ENCODE data around the gene CNOT1.

Gene CNOT1

DNA sequence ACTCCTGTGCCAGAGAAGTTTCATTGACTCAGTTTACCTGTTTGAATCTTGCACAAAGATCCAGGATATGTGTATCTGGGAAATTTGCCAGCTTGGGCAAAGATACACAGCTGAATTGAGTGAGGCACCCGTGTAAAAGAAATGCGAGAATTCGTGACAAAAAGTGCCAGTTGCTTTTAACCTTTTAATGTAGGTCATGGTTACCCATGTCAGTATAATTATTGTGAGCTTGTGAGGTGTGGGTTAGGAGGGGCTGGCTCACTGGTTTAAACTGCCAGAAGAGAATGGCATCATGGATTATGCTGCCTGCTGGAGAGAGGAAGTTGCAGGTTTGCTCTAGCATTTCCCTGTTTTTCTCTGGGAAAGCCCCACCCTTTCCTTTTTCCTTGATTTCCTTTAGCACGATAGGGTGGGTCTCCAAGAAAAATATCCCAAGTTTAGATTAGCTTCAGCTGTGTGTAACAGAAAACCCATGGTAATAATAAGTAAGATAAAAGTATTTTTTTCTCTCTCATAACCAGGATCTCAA lies 154.5 kb downstream of the CNOT1 start:
- DNase-seq (ENCODE audit: low read depth): no peak
- H3K4me3 ChIP-seq (ENCODE audit: low read length): no peak overlapping the region
- TF ChIP-seq, protein P1, sequence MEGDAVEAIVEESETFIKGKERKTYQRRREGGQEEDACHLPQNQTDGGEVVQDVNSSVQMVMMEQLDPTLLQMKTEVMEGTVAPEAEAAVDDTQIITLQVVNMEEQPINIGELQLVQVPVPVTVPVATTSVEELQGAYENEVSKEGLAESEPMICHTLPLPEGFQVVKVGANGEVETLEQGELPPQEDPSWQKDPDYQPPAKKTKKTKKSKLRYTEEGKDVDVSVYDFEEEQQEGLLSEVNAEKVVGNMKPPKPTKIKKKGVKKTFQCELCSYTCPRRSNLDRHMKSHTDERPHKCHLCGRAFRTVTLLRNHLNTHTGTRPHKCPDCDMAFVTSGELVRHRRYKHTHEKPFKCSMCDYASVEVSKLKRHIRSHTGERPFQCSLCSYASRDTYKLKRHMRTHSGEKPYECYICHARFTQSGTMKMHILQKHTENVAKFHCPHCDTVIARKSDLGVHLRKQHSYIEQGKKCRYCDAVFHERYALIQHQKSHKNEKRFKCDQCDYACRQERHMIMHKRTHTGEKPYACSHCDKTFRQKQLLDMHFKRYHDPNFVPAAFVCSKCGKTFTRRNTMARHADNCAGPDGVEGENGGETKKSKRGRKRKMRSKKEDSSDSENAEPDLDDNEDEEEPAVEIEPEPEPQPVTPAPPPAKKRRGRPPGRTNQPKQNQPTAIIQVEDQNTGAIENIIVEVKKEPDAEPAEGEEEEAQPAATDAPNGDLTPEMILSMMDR (IDR thresholded peaks at IDR 0.05; ENCODE audit: insufficient read depth, low read depth, low read length, missing control alignments): no peak

DNA sequence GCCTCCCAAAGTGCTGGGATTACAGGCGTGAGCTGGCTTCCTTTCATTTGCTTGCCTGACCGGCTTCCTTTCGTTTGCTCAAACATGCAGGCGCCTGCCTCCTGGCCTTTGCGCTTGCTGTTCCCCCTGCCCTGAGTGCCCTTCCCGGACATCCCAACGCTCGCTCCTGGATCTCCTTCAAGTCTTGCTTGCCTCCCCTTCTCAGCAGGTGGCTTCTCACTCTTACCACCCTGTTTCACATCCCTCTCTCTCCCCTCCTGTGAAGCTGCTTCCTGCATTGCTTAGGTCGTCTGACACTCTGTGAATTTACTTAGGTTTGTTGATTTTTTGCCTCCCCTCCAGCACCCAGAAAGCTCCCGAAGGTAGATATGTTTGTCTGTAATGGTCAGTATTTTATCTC lies 155.3 kb downstream of the CNOT1 start:
- DNase-seq (ENCODE audit: low read depth): no peak
- no peak overlapping the region for H3K4me3 ChIP-seq (ENCODE audit: low read length)
- TF ChIP-seq, protein P1 (IDR thresholded peaks at IDR 0.05; ENCODE audit: insufficient read depth, low read depth, low read length, missing control alignments): no peak

DNA sequence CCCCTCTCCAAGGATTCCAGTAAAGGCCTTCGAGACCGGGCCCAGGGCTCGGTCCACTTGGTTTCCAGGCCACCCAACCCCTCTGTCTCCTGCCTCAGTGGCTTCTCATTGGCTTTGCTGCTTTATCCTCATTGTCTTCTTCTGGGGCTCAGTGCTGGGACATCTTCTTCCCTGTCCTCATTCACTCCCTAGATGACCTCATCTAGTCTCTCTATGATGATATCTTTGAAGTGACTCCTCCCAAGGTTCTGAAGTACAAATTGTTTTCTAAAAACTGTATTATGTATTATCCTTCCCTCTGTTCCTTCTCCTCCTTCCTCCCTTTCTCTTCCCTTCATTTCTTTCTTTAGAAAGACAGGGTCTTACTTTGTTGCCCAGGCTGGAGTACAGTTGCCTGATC lies 156.8 kb downstream of the CNOT1 start:
- no peak for DNase-seq (ENCODE audit: low read depth)
- TF ChIP-seq, protein P1 (IDR thresholded peaks at IDR 0.05; ENCODE audit: insufficient read depth, low read depth, low read length, missing control alignments): no peak
- no peak overlapping the region for H3K4me3 ChIP-seq (ENCODE audit: low read length)

DNA sequence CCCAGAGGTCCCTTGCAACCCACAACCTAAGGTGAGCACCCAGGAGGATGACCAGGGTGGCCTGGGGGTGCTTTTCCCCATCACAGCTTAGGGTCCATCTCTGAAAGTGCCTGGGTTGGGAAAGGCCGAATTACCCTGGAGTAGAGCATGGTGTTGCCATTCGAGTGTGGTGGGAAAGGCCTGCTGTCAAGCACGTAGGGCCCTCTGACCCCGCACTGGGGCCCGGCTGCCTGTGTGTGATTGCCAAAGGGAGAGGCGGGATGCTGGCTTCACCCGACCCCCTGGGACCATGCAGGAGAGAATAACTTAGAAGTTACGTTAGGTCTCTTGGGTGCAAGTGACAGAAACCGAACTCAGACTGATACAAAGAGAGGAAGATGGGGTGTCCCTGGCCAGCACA lies 157.4 kb downstream of the CNOT1 start:
- H3K4me3 ChIP-seq (ENCODE audit: low read length): no peak overlapping the region
- TF ChIP-seq, protein P1 (IDR thresholded peaks at IDR 0.05; ENCODE audit: insufficient read depth, low read depth, low read length, missing control alignments): no peak
- no peak for DNase-seq (ENCODE audit: low read depth)

DNA sequence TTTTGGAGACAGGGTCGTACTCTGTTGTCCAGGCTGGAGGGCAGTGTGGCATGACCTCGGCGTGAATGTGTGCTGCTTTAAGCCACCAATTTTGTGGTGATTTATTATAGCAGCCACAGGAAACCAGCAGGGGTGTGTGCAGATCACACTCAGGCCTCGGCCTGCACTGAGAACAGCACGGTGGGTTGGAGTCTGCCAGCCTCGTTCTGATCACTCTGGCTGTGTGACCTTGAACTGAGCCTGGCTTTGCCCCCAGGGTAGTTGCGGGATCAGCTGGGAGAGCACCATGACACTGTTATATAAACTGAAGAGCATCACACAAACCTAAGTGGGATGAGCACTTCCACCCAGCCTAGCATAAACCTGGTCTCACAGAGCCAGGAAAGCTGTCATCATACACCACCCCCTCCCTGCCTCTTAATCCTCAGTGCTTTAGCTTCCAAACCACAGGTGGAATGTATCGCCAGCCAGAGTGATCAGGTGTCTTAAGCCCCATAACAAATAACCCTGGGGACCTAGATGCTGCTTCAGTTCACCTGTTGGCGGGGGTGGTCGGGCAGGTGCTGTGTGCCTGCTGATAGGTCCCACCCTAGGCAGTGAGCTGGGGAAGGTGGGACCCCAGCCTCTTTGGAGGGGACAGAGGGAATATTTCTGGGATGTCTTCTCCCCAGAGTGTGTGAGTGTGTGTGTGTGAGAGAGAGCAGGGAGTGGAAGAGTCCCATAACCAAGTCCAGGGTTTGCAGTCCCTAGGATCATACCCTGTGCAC lies 158.2 kb downstream of the CNOT1 start:
- TF ChIP-seq, protein P1 (IDR thresholded peaks at IDR 0.05; ENCODE audit: insufficient read depth, low read depth, low read length, missing control alignments): no peak
- DNase-seq (ENCODE audit: low read depth): no peak
- no peak overlapping the region for H3K4me3 ChIP-seq (ENCODE audit: low read length)
